Kidney epithelial cell (primary cell): ENCODE results near the gene RPP40. TPM values are rescaled to one million over a fixed set of nuclear protein-coding genes. Genes with fewer than 3 reads are reported as not detected.

Source experiments
- DNase-seq: peaks from one replicate; pipeline ENCODE4 v3.0.0-alpha.2; 2010; ENCODE audit warnings: low read depth
- H3K27me3 ChIP-seq: 2 replicates; pipeline ENCODE4 v1.6.0; 2011; ENCODE audit warnings: low read length; ENCODE audit not compliant: control insufficient read depth, insufficient read depth
- H3K36me3 ChIP-seq: 2 replicates; pipeline ENCODE4 v1.5.1; 2011; ENCODE audit warnings: low read length; ENCODE audit not compliant: control insufficient read depth, insufficient read depth
- H3K4me3 ChIP-seq: 2 replicates; pipeline ENCODE4 v1.5.1; 2011; ENCODE audit warnings: low read depth, mild to moderate bottlenecking, control low read depth, low read length
- CTCF ChIP-seq: IDR thresholded peaks from 2 replicates; pipeline ENCODE4 v1.5.1; 2011; ENCODE audit warnings: mild to moderate bottlenecking, moderate library complexity, low read length, control low read depth, inconsistent platforms; ENCODE audit not compliant: insufficient read depth, poor library complexity, severe bottlenecking
- total RNA-seq: library from RNA; depleted of rRNA; stranded (reverse); fragments of >200 nt; gene quantifications from 2 replicates; pipeline ENCODE4 v1.2.3, GENCODE V29; 2015

RPP40 gene
- total RNA-seq, 1 donor from 2014 or later: 16.0 TPM

GRCh38 chr6:4962905-4963304 lies 40.9 kb downstream of the RPP40 start:
- DNase-seq: no peak
- H3K27me3 ChIP-seq: no peaks in the 10 kb centered on the region

GRCh38 chr6:4961322-4962168 lies 42.3 kb downstream of the RPP40 start:
- no peak overlapping the region for H3K4me3 ChIP-seq
- DNase-seq: no peak
- no peaks in the 10 kb centered on the region for H3K36me3 ChIP-seq
- no peaks in the 10 kb centered on the region for H3K27me3 ChIP-seq
- TF ChIP-seq CTCF: no peak

More at GRCh38 chr6:4962905-4963304, 40.9 kb downstream of the RPP40 start:
- no peak for TF ChIP-seq CTCF
- H3K4me3 ChIP-seq: no peak overlapping the region
- no peaks in the 10 kb centered on the region for H3K36me3 ChIP-seq

GRCh38 chr6:4958624-4959023 lies 45.2 kb downstream of the RPP40 start:
- no peak for DNase-seq
- Histone ChIP-seq H3K36me3 (peaks cover 1% of the 10 kb centered on the region), H3K27me3 (no peaks in the 10 kb centered on the region), H3K4me3 (no peak overlapping the region)
- no peak for TF ChIP-seq CTCF

GRCh38 chr6:4957521-4958231 lies 46.2 kb downstream of the RPP40 start:
- no peak for DNase-seq
- Histone ChIP-seq H3K36me3 (peaks cover 1% of the 10 kb centered on the region), H3K27me3 (no peaks in the 10 kb centered on the region), H3K4me3 (no peak overlapping the region)
- TF ChIP-seq CTCF: no peak

GRCh38 chr6:4956625-4957024 lies 47.2 kb downstream of the RPP40 start:
- Histone ChIP-seq H3K4me3 (no peak overlapping the region), H3K27me3 (no peaks in the 10 kb centered on the region), H3K36me3 (peaks cover 1% of the 10 kb centered on the region)
- DNase-seq: no peak
- TF ChIP-seq CTCF: no peak

GRCh38 chr6:4953440-4953839 lies 50.4 kb downstream of the RPP40 start:
- Histone ChIP-seq H3K4me3 (no peak overlapping the region), H3K36me3 (peaks cover 1% of the 10 kb centered on the region), H3K27me3 (no peaks in the 10 kb centered on the region)
- no peak for DNase-seq
- TF ChIP-seq CTCF: no peak
